22Rv1 (cell line): ENCODE measurements around the gene ALG14.
"Not testable (repeated sequence)": the region's sequence is repeated elsewhere in the genome, so short reads cannot be mapped to it uniquely, and the experiment has no call there.

Experiments used
- H3K27ac ChIP-seq: fragments of 450-650 bp; 2 replicates; pipeline ENCODE4 v1.5.1; 2017
- ZFX ChIP-seq: fragments of 450-650 bp; IDR thresholded peaks from 2 replicates; pipeline ENCODE4 v1.6.1; 2017; ENCODE audit warnings: antibody characterized with exemption, borderline replicate concordance
- TF ChIP-seq, protein P1 (sequence below): fragments of 450-650 bp; IDR thresholded peaks from 2 replicates; pipeline ENCODE4 v1.5.1; 2017; ENCODE audit warnings: mild to moderate bottlenecking

Gene ALG14

DNA sequence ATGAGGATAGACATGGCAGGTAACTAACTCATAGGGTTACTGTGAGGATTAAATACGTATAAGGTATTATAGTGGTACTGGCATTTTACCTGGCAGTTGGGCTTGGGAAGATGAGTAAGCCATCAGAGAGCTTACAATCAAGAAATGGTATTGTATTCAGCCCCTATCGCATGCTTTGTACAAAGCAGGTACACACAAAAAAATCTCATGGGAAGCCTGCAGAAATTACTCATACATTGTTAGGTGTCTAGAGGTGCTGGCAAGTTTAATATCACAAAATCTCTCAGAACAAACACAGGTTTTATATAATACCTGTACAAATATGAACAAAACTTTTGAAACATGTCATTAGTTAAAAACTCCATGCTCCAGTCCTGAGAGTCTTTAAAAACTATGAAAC lies 74.0 kb downstream of the ALG14 start:
- H3K27ac ChIP-seq: no peak overlapping the region
- TF ChIP-seq ZFX: no peak
- TF ChIP-seq, protein P1, sequence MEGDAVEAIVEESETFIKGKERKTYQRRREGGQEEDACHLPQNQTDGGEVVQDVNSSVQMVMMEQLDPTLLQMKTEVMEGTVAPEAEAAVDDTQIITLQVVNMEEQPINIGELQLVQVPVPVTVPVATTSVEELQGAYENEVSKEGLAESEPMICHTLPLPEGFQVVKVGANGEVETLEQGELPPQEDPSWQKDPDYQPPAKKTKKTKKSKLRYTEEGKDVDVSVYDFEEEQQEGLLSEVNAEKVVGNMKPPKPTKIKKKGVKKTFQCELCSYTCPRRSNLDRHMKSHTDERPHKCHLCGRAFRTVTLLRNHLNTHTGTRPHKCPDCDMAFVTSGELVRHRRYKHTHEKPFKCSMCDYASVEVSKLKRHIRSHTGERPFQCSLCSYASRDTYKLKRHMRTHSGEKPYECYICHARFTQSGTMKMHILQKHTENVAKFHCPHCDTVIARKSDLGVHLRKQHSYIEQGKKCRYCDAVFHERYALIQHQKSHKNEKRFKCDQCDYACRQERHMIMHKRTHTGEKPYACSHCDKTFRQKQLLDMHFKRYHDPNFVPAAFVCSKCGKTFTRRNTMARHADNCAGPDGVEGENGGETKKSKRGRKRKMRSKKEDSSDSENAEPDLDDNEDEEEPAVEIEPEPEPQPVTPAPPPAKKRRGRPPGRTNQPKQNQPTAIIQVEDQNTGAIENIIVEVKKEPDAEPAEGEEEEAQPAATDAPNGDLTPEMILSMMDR: no peak

DNA sequence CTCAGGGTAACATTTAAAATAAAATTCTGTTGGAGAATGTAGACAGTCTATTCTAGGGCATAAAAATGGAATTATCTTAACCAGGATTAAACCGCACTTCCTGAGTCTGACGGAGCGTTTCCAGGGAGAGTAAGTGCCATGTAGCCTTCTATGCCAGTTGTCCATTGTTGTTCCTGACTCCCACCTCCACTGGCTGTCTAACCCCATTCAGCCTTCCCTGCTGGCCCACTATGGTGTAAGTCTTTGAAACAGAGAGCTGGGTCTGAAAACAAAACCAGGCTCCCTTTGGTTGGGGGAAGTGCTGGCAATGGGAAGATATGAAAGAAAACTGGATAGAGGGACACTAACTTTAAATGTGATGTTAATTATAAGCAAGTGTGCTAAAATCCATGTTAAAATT lies 74.6 kb downstream of the ALG14 start:
- TF ChIP-seq ZFX: no peak
- TF ChIP-seq, protein P1: no peak
- no peak overlapping the region for H3K27ac ChIP-seq

DNA sequence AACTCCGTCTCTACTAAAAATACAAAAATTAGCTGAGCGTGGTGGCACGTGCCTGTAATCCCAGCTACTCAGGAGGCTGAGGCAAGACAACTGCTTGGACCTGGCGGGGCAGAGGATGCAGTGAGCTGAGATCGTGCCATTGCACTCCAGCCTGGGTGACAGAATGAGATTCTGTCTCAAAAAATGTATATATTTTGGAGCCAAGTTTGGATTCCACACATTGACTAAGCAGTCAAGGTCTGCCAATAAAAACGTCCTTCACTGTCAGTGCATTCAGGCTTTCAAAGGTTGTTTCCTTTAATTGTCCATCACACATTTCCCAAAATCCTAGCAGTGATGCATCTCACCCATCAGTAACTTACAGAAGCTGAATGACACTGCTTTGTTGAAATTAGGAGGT lies 77.2 kb downstream of the ALG14 start:
- not testable (repeated sequence) for H3K27ac ChIP-seq

DNA sequence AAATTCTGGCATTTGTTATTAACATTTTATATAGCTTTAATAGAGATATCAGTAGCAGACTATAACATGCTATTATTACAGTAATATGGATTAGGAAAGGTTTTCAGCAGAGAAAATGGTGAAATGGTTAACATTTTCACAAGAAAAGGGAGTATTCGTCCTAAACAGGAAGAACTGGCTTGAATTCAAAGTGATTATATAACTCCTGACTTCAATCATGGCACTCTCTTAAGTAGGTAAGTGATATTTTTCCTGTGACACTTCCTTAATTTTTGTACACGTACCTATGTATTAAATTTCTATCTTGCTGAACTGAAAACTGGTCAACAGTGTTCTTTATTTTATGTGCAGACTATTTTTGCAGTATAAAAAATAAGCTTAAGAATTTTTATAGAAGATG lies 77.9 kb downstream of the ALG14 start:
- peak overlapping the region; percentile 43 for H3K27ac ChIP-seq
- no peak for TF ChIP-seq ZFX

DNA sequence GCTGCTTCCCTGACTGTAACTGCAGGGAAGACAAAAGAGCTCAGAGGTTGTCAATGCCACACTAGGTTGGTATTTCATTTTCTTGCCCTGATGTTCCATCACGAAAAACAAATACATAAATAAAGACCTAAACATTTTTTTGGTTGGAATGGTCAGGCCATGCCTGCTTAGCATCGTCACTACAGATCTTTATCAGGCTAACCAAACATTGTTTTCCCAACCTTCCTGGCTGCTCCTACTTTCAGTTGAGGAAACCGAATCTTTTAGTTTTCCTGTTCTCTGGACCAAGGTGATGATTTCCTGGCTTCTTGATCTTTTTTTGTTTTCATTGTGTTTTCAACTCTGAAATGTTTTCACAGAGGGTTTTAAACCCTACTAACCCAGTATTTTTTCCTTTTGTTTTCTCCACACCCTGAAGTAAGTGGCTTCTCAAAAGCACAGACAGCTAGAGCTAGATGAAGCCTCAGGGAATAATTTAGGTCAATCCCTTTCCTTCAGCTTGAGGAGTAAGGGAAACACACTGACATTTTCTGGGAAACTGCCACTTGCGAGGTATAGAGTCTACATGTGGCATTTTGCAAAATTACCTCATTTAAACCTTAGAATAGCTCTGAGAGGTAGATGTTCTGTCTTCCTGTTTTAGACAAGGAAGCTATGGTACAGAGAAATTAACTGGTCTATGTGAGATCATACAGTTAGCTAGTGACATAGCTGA lies 78.7 kb downstream of the ALG14 start:
- peak overlapping the region; percentile 43 for H3K27ac ChIP-seq
- no peak for TF ChIP-seq ZFX
- TF ChIP-seq, protein P1: no peak

DNA sequence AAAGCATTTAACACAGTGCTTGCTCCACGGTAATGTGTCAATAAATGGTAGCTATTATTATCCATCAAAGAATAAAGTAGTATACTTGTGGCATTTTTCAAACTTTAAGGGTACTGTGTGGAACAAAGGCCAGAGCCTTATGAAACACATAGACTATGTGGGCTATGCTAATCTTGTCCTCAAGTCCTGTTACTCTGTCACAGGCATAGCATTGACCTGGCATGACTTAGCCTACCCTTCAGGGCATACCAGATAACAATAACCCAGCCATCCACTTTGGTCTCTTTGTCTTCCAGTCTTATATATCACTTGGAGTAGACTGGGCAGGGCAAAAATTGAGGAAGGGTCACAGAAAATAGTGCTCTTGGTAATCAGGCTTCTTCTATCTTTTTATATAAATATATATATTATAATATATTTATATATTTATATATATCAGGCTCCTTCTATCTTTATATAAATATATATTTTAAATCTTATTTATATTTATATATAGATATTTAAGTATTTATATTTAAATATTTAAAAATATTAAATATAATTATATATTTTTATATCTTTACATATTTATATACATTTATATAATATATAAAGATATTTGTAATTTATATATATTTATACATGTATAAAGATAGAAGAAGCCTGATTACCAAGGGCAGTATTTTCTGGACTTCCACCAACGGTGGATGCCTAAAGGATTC lies 79.7 kb downstream of the ALG14 start:
- TF ChIP-seq, protein P1: no peak
- no peak for TF ChIP-seq ZFX

DNA sequence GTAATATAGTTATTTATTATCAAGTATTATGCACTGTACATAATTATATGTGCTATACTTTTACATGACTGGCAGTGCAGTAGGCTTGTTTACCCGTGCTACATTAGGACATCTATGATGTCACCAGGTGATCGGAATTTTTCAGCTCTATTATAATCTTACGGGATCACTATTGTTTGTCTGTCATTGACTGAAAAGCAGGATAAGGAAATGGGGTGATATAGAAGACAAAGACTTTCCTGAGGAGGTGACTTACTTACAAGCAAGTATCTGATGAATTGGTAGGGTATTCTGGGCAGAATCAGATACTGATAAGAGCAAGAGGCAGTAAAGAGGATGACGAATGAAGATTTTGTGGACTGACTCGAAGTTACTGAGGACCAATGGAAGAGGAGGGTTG lies 80.6 kb downstream of the ALG14 start:
- no peak overlapping the region for H3K27ac ChIP-seq
- TF ChIP-seq, protein P1: no peak
- no peak for TF ChIP-seq ZFX

More for the DNA sequence above, 79.7 kb downstream of the ALG14 start:
- H3K27ac ChIP-seq: no peak overlapping the region

DNA sequence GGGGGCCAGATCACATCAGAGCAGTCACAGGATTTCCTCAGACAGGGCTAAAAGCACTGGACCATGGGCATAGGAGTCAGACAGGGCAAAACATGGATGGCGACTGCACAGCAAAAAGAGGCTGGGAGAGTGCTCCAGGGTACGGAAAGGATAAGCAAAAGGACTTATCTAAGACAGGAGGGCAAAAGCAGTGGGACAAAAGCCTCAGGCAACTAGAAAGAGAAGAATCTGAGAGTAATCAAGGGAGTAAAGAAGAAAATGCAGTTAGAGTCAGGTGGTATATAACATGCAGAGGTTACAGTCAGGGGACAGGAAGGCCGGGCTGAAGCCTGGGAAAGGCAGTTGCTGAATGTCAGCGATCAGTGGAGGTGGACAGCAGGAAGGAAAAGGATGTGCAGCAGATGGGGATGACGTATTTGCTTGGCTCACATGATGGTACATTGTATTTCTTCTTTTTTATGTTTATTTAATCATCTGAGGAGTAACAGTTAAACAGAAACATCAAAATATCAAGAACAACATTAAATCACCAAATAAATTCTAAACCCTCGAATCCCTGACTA lies 82.8 kb downstream of the ALG14 start:
- no peak for TF ChIP-seq ZFX
- TF ChIP-seq, protein P1: no peak
- H3K27ac ChIP-seq: no peak overlapping the region
